Measurements from ENCODE around the gene PHACTR1.

- TF ChIP-seq POLR2A (IDR thresholded peaks at IDR 0.05) (no peak), CTCF (IDR thresholded peaks at IDR 0.05) (no peak), EP300 (IDR thresholded peaks at IDR 0.05) (no peak)
Observed at GRCh38 chr6:13290335-13290734, 573.8 kb downstream of the PHACTR1 start.

Measured in stomach (tissue), 4 donors.